Femur (tissue), 1 donor: ENCODE data around the gene PGAP6.
"Not testable (repeated sequence)": the region's sequence is repeated elsewhere in the genome, so short reads cannot be mapped to it uniquely, and the experiment has no call there.

Experiments used
- DNase-seq: peaks from one replicate; pipeline ENCODE4 v3.0.0-alpha.2; 2017

The PGAP6 gene

DNA sequence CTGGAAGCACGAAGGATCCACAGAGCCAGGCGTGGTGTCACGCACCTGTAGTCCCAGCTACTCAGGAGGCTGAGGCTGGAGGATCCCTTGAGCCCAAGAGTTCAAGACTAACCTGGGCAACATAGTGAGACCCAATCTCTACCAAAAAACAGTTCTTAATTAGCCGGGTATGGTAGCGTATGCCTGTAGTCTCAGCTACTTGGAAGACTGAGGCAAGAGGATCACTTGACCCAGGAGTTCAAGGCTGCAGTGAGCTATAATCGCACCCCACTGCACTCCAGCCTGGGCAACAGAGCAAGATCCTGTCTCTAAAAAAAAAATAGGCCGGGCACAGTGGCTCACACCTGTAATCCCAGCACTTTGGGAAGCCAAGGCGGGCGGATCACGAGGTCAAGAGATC is 33.3 kb downstream of the PGAP6 start:
- DNase-seq, result not testable (repeated sequence)

DNA sequence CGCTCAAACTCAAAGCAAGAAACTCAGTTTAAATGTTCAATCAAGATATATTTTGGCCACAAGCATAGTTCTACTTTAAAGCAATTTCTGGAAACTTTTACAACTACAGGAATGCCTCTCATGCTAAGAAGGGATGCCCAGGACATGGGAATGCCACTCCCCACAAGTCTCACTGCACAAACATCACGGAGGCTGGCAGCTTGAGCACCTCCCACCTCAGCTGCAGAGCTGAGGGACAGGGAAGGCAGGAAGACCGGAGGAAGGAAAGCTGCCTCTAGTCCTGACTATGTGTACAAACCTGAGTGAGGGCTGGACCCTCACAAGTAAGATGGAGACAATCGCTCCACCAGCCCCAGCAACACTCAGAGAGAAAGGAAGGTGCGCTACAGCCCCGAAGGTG is 34.6 kb downstream of the PGAP6 start:
- DNase-seq, result no peak

DNA sequence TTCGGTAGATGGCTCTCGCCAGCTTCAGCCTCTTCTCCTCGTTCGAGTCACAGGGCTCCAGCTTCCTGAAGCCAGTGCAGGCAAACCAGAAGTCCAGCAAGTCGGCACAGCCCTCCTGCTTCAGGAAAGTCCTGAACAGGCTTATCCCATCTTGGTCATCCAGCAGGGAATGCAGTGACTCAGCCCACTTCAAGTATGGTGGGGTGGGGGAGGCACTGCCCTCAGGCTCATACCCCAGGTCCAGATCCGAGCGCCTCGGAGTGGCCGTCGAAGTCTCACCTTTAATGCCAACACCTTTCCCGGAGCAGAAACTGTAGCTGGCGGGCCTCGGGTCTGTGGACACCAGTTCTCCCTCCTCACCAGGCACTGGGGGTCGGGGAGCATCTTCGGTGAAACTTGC is 35.2 kb downstream of the PGAP6 start:
- no peak for DNase-seq

DNA sequence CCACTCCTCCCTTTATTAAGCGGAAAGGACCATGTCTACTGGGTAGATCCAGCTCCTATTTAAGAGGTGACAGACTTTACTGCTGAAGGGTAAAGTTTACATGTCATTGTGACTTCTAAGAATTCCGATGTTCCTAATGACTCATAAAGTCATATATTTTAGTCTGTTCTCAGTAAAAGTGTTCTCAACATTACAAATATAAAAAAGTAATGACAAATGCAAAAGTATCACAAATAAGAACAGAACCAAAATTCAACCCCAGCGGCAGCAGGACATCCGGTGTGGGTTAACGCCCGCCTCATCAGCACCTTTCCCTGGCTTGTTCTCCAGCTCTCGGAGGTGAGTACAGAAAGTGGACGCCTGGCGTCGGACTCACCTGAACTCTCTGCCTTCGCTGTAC is 36.0 kb downstream of the PGAP6 start:
- no peak for DNase-seq

DNA sequence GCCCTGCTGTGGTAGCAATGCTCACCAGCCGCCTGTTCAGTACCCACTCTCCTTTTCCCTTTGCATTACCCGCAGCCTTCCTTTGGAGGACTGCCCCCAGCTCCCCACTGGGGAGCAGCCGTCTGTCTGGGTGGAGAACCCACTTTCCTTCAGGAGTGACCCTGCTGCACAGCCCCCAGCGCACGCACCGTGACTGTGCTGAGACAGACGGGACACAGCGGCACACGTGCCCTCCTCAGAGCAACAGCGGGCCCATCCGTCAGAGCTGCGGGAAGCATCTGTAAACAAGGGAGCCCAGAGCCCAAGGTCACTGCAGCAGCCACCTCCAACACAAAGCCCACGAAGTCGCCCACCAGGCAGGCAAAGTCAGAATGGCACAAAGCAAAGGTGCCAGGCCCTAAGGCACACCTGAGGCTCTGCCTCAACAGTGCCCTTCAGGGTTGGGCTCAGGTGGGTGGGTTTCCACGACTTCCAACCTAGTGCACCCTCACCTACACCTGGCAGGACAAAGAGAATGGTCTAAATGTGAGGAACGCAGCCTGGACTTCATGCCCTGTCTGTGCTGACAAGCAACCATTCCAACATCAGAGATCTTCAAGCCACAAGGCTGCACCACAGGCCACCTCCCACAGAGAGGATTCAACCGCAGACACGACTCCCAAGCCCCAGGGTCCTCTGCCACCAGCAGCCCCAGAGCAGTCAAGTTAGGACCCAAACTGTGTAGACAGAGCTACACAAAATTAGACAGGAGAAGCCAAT is 39.1 kb downstream of the PGAP6 start:
- DNase-seq, result peak; percentile 38

DNA sequence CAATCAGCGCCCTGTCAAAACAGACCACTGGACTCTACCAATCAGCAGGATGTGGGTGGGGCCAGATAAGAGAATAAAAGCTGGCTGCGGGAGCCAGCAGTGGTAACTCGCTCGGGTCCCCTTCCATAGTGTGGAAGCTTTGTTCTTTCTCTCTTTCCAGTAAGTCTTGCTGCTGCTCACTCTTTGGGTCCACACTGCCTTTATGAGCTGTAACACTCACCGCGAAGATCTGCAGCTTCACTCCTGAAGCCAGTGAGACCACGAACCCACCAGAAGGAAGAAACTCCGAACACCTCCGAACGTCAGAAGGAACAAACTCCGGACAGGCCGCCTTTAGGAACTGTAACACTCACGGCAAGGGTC is 39.8 kb downstream of the PGAP6 start:
- not testable (repeated sequence) for DNase-seq

DNA sequence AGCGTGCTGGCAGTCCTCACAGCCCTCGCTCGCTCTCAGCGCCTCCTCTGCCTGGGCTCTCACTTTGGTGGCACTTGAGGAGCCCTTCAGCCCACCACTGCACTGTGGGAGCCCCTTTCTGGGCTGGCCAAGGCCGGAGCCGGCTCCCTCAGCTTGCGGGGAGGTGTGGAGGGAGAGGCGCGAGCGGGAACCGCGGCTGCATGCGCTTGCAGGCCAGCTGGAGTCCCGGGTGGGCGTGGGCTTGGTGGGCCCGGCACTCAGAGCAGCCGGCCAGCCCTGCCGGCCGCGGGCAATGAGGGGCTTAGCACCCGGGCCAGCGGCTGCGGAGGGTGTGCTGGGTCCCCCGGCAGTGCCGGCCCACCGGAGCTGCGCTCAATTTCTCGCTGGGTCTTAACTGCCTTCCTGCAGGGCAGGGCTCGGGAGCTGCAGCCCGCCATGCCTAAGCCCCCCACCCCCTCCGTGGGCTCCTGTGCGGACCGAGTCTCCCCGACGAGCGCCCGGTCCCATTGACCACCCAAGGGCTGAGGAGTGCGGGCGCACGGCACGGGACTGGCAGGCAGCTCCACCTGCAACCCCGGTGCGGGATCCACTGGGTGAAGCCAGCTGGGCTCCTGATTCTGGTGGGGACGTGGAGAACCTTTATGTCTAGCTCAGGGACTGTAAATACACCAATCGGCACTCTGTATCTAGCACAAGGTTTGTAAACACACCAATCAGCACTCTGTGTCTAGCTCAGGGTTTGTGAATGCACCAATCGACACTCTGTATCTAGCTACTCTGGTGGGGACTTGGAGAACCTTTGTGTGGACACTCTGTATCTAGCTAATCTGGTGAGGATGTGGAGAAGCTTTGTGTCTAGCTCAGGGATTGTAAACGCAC is 40.4 kb downstream of the PGAP6 start:
- DNase-seq, result not testable (repeated sequence)

DNA sequence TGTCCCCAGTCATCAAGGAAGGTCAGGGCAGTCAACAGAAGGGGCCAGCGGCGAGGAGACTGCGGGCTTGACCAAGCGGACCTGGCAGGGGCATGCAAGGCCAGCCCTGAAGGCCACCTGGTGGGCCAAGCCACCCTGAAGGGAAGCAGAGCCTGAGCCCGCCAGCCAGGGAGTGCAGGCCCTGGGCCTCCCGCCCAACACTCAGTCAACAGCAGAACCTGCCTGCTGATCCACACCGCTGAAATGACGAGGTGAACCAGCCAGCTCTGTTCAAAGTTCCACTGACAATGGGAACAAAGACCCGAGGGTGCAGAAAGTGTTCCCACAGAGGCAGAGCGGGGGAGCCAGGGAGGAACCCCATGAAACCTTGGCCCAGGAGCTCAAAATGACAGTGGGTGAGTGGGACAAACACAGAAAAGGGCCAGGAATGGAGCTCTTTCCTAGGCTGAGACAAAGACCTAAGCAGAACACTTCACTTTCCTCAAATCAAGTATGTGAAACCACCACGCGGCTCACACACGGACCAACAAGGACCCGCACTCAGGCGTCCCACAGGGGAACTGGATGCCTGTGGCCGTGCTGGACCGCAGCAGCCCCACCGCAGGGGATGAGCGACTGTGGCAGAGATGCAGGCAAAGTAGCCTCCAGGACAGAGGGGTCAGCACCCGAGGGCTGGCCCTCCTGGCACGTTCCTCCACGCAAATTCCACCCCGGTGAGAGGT is 41.2 kb downstream of the PGAP6 start:
- no peak for DNase-seq

DNA sequence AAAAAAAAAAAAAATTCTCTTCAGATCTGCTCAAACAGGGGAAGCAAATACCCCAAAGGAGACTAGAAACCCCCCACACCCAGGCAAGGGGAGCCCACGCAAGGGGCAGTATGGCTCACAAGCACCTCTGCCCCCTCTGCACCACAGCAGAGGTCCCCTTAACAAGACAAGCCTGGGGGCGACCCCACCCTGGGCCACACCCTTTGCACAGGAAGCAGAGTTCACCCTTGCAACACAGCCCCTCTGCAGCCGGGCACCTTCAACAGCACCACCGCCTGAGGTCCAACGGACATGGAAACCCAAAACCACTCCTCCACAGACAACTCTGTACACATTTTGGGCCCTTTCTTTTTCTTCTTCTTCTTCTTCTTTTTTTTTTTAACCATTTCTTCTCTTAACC is 42.1 kb downstream of the PGAP6 start:
- no peak for DNase-seq

DNA sequence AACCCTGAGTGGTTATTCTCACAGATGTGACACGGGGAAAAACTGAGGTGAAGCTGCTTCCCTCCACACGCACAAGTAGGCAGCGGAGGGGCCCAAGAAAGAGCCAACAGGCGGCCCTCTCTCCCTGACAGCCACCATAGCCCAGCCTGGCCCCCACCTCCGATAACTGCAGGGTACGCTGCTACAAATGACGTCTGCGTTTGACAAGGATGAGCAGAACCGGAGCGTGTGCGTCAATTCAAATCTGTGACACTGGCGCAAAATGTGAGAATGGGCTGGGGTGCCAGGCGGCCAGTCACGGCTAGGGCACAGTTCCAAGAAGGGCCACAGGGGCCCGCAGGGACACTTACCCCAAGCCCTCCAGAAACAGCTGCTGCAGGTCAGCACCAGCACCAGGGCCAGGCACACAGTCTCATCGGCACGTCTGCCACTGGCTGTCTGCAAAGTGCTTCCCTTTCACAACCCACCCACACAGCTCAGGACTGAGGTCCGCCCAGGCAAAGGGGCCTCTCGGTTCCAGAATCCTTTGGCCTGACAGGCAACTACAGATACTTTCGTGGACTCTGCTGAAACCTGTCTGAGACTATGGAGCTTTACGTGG is 43.7 kb downstream of the PGAP6 start:
- no peak for DNase-seq

DNA sequence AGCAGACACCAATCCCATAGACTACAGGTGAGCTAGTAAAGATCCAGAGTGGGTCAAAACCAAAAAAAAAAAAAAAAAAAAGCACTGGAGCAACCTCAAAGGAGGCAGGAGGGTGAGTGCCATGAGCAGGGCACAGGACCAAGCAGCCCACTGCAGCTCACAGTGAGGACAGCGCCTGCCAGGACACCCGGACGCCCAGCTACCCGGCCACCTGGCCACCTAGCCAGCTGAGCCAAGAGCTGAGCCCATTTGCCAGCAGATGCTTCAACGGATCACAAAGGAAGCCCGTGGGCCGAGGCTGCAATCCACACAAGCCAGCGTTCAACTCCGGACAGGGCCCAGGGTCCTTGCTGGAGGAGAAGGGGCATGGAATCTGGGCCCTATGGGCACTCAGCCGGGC is 44.3 kb downstream of the PGAP6 start:
- no peak for DNase-seq

DNA sequence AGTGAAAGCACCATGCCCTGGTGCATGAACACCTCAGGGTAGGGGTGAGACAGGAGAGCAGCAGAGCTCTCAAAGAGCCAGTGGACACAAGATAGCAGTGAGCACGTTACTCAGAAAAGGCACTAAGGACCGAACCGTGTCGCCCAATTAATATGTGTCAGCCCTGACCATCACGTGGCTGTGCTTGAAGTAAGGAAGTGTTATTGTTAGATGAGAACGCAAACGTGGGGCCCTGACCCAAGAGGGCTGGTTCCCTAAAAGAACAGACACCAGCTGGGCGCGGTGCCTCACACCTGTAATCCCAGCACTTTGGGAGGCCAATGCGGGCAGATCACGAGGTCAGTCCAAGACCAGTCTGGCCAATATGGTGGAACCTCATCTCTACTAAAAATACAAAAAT is 45.5 kb downstream of the PGAP6 start:
- no peak for DNase-seq

DNA sequence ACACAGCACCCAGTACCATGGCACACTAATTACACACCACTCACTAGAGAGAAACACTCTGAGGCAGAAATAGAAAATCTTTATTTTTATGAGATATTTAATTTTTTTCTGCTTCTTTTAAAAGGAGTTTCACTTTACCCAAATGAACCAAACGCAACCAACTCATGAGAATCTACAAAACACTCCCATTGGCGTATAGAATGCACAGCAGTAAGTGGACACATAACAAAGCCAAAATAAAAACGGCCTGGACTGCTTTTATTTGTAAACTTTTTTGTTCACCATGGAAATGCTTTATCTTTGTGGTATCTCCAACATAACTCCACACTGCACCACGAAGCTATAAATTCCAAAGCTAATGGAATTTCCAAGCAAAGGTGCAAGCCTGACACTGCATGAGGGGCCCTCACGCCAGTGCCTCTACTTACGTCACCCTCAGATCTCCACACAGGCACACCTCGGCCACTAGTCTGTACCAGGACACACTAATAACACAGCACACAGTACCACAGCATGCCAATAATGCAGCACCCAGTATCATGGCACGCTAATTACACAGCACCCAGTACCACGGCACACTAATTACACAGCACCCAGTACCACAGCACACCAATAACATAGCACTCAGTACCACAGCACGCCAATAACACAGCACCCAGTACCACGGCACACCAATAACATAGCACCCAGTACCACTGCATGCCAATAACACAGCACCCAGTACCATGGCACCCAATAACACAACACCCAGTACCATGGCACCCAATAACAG is 46.7 kb downstream of the PGAP6 start:
- DNase-seq, result not testable (repeated sequence)

DNA sequence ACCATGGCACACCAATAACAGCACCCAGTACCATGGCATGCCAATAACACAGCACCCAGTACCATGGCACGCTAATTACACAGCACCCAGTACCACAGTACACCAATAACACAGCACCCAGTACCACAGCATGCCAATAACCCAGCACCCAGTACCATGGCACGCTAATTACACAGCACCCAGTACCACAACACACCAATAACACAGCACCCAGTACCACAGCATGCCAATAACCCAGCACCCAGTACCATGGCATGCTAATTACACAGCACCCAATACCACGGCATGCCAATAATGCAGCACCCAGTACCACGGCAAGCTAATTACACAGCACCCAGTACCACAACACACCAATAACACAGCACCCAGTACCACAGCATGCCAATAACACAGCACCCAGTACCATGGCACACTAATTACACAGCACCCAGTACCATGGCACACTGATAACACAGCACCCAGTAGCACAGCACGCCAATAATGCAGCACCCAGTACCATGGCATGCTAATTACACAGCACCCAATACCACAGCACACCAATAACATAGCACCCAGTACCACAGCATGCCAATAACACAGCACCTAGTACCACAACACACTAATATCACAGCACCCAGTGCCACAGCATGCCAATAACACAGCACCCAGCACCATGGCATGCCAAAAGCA is 47.5 kb downstream of the PGAP6 start:
- not testable (repeated sequence) for DNase-seq

DNA sequence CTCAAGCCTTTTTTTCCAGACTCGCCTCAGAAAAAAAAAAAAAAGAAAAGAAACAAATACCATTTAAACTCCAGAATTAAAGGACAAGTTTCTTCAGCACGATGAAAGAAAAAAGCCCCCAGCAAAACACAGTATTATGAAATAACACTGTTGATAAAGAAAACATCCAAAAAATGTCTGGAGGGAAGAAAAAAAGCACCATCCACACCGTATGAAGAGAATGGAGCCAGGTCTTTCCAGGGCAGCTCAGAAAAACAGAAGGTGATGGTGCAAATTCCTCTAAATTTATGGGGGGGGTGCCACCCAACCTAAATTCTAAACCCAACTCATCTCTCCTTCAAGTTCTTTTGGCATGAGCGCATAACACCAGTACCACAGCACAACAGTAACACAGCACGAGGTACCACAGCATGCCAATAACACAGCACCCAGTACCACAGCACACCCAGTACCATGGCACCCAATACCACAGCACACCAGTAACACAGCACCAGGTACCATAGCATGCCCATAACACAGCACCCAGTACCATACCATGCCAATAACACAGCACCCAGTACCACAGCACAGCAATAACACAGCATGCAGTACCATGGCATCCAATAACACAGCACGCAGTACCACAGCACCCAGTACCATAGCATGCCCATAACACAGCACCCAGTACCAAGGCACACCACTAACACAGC is 48.2 kb downstream of the PGAP6 start:
- no peak for DNase-seq

DNA sequence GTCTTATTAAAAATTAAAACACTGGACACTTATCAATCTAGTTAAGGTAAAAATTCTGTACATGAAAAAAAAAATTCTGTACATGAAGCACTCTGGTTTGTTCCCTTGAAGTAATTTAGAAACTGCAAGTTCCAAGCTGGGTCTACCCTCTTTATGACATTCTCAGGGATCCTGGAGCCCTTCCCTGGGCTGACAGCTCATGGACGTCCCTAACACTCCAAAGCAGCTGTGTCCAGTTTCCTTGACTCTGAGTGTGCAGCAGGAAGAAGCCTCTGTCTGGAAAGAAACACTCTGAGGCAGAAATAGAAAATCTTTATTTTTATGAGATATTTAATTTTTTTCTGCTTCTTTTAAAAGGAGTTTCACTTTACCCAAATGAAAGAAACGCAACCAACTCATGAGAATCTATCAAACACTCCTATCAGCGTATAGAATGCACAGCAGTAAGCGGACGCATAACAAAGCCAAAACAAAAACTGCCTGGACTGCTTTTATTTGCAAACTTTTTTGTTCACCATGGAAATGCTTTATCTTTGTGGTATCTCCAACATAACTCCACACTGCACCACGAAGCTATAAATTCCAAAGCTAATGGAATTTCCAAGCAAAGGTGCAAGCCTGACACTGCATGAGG is 50.5 kb downstream of the PGAP6 start:
- DNase-seq, result peak; percentile 51

DNA sequence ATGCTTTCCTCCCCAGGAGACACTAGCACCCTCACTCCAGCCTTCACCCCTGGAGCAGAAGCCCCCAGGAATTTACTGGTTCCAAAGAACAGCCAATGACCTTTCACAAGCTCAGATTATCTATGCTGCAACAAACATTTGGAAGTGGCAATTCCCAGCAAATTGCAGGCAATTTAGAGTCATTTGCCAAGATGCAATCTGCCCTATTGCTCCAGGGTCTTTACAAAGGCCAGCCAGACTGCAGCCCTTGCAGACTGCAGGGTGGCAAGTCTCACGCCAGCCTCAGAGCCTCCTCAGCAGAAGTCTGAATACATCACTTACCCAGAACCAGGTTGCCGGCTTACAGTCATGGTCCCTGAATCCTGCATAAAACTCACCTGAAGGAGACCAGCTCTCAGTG is 51.0 kb downstream of the PGAP6 start:
- no peak for DNase-seq

DNA sequence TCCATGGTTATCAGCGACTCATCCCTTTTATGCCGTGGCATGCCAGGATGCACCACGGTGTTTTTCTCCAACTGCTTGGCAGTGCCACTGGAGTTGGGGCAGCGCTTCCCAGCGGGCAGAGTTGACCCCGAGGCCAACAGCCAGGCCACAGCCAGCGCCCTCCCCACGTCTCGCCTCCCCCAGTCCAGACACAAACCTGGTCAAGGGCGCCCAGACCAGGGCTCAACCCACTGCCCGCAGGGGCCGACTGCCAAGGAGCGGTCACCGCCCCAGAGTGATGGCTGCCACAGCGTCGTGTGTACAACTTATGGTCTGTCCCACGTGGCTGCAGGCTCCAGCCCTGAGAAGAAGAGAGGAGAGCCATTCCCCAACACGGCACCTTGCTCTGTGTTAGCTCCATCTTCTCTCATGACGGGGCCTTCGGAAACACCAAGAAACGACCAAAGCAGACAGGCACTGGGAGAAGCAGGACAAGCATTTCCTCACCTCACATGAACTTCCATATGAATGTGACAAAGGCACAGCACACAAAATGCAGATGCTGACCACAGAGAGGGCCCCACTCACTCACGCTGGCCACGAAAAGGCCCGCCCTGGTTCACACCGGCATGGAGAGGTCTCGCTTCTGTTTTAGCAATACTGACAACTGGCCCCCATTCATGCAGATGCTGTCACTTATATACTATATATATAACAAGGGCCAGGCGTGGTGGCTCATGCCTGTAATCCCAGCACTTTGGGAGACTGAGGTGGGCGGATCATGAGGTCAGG is 56.2 kb downstream of the PGAP6 start:
- DNase-seq, result no peak

DNA sequence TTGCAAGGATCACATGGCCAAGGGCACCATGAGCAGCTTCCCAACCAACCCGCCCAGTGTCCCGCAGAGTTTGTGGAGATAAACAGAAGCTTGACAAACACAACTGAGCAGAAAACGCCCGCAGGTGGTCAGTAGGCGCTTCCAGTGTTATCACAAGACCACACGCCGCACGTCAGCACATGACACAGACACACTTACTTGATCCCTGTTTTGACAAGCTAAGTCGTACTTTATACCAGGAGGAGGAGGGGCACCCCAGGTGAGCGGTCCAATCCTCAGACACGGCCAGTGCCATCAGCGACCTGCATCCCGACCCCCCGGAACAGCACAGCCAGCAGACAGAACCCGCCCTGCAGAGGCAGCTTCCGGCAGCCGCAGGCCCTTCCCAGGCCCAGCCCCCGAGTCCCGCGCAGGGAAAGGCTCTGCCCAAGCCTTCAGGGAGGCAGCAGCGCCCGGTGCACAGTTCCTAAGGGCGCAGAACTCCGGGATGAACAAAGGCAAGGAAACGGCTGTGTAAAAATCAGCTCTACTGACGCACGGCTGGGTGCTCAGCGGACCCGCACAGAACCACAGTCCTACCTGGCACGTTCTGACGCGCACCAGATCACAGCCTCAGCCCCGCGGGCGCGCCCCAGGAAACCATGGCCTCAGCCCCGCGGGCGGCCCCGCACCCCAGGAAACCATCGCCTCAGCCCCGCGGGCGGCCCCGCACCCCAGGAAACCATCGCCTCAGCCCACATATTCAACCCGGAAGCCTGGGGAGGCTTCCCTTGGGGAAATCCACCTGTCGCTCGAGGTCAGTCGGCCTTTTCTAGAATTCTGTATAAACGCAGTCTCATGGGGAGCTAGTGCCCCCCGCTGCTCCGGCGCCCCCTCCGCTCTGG is 57.1 kb downstream of the PGAP6 start:
- peak; percentile 35 for DNase-seq
